Skin epidermis (tissue), 12 donors: ENCODE data around the gene PRELID1.
A peak's percentile ranks its signal among the peaks of the same experiment; 100 is the strongest.
"Not testable (repeated sequence)": the region's sequence is repeated elsewhere in the genome, so short reads cannot be mapped to it uniquely, and the experiment has no call there.

Experiments
- H3K27ac ChIP-seq, 21 experiments: fragments of 200-600 bp; sonication (generic) in 11 of 21; one replicate each; pipeline ENCODE4 v1.5.0; 2020; ENCODE audit warnings: mild to moderate bottlenecking in 3 of 21, inconsistent platforms in 2 of 21, moderate library complexity in 2 of 21
- H3K4me3 ChIP-seq, 7 experiments: fragments of 200-600 bp; sonication (generic) in 2 of 7; one replicate each; pipeline ENCODE4 v1.5.0; 2020; ENCODE audit warnings: inconsistent platforms in 2 of 7, mild to moderate bottlenecking in 2 of 7, moderate library complexity in 1 of 7

The PRELID1 gene

GRCh38 chr5:177303121-177303924, at the start of gene PRELID1, which contains the start of gene RAB24:
PRELID1 (plus strand) TSS chr5:177303799; CDS start chr5:177303986, 187 bp downstream.
RAB24 (minus strand) TSS chr5:177303719; CDS start chr5:177303288, 431 bp downstream.
- H3K4me3 ChIP-seq = peak within 1 kb of the TSS; percentile 51 to 90 (median 77)
- H3K27ac ChIP-seq = peak within 1 kb of the TSS; percentile 75 to 98 (median 93)

DNA sequence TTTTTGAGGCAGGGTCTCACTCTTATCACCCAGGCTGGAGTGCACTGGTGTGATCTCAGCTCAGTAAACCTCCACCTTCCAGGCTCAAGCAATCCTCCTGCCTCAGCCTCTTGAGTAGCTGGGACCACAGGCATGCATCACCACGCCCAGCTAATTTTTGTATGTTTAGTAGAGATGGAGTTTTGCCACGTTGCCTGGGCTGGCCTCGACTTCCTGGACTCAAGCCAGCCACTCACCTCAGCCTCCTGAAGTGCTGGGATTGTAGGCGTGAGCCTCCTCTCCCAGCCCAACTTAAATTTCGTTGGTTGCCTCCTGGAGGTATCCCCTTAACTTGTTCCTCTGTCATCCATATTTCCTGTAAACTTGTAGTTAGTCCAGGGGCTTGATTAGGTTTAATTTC, 47.3 kb upstream of the PRELID1 start:
- no peak overlapping the region for H3K4me3 ChIP-seq
- no peak overlapping the region for H3K27ac ChIP-seq

DNA sequence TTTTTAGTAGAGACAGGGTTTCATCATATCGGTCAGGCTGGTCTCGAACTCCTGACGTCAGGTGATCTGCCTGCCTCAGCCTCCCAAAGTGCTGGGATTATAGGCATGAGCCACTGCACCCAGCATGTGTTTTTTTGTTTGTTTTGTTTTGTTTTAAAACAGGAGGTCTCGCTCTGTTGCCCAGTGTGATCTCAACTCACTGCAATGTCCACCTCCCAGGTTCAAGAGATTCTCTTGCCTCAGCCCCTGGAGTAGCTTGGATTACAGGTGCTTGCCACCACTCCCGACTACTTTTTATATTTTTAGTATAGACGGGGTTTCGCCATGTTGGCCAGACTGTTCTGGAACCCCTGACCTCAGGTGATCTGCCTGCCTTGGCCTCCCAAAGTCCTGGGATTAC, 44.9 kb upstream of the PRELID1 start:
- H3K27ac ChIP-seq = not testable (repeated sequence)

GRCh38 chr5:177260961-177261360, 42.6 kb upstream of the PRELID1 start:
- H3K4me3 ChIP-seq = no peak overlapping the region
- no peak overlapping the region for H3K27ac ChIP-seq

More for the DNA sequence above, 44.9 kb upstream of the PRELID1 start:
- not testable (repeated sequence) for H3K4me3 ChIP-seq

GRCh38 chr5:177261510-177261909, 42.1 kb upstream of the PRELID1 start:
- H3K4me3 ChIP-seq = no peak overlapping the region
- no peak overlapping the region for H3K27ac ChIP-seq

- no peak overlapping the region for H3K27ac ChIP-seq
- no peak overlapping the region for H3K4me3 ChIP-seq
Measured at GRCh38 chr5:177264178-177264577, 39.4 kb upstream of the PRELID1 start.

DNA sequence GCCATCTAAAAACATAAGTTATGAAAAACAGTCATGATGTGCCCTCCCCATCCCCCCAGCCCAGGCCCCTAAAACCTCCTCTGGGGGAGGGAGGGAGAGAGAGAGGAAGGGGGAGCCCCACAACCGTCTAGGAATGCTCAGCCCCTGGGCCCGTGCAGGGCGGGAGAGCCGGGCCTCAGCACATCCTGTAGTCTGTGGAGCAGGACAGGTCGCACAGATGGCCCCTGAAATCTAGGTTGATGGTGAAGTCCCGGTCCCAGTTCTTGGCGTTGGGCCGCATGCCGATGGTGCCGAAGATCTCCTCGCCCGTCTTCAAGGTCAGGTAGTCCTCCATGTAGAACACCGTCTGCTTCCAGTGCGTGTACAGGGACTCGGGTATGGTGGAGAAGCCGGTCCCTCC, 38.2 kb upstream of the PRELID1 start:
- H3K4me3 ChIP-seq = no peak overlapping the region
- H3K27ac ChIP-seq = no peak overlapping the region

DNA sequence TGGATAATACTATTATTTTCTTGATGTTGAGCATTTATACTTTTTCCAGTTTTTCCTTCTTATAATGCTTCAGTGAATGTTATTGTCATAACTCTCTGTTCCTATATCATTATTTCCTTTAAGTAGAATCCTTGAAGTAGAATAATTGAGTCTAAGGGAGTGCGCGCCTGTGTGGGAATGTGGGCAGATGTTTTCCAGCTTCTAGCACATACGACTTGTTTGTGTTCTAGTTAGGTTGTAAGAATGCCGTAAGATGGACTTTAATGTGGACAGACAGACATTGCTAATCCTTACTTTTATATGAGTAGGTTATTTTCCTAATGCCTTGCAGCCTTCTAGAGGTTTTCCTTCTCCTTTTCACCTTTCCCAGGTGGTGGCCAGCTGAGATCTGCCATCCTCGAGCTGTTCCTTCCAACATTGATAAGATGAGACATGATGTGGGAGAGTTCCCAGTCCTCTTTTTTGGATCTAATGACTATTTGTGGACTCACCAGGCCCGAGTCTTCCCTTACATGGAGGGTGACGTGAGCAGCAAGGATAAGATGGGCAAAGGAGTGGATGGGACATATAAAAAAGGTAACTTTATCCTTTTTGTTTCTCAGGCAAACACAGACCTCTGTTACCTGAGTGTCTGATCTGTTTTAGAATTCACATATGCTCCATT, 34.2 kb upstream of the PRELID1 start:
- no peak overlapping the region for H3K4me3 ChIP-seq
- no peak overlapping the region for H3K27ac ChIP-seq

- Histone ChIP-seq H3K4me3 (no peak overlapping the region), H3K27ac (peak overlapping the region in 1 of 21 experiments; percentile 16)
Measured at GRCh38 chr5:177269976-177270375, 33.6 kb upstream of the PRELID1 start.

DNA sequence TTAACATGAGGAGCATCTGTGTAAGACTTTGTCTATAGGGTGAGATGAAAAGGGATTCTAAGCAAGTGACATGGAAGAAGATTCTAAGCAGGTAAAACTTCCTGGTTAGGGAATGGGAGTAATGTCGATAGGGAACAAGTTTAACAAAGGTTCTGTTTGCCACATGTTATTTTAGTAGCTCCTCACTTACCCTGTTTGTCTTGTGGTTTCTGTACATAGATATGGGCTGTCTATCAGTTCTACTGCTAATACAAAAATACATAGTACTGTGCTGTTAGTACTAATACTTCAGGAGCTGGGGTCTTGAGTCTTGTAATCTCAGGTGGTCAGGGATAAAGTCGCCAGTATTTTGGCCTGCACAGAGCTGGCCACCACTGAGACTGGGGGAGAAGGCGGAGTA, 32.9 kb upstream of the PRELID1 start:
- H3K27ac ChIP-seq = peak overlapping the region in 3 of 21 experiments; percentile 4 to 46 (median 16)
- no peak overlapping the region for H3K4me3 ChIP-seq

DNA sequence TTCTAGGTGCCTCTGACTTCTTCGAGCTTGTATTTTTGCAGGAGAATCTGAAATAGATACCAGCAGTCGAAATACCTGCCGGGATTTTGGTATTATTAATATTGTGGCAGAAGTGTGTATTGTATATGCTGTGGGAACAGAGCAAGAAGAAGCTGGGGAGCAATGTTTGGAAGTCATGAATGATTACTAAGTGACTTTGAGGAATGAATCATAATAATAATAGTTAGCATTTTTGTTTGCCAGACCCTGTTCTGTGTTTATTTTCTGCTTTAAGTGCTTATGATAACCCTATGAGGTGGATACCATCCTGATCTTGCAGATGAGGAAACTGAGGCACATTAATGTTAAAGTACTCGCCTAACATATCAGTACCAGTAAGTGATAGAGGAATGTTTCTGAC, 32.5 kb upstream of the PRELID1 start:
- H3K27ac ChIP-seq = peak overlapping the region in 2 of 21 experiments; percentile 4 to 46

DNA sequence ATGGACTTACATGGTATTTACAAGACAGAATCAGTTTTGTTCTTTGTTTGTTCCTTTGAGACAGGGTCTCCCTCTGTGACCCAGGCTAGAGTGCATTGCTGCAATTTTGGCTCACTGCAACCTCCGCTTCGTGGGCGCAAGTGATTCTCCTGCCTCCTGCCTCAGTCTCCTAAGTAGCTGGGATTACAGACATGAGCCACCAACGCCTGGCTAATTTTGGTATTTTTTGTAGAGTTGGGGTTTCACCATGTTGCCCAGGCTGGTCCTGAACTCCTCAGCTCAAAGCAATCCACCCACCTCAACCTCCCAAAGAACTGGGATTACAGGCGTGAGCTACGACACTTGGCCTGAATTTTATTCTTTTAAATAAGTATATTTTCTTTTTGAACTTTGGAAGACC, 27.7 kb upstream of the PRELID1 start:
- no peak overlapping the region for H3K27ac ChIP-seq
- H3K4me3 ChIP-seq = no peak overlapping the region

More for the DNA sequence above, 32.5 kb upstream of the PRELID1 start:
- H3K4me3 ChIP-seq = no peak overlapping the region

- no peak overlapping the region for H3K27ac ChIP-seq
- no peak overlapping the region for H3K4me3 ChIP-seq
Measured at GRCh38 chr5:177276886-177277285, 26.7 kb upstream of the PRELID1 start.

GRCh38 chr5:177288191-177288590, 15.4 kb upstream of the PRELID1 start:
- H3K4me3 ChIP-seq = no peak overlapping the region

DNA sequence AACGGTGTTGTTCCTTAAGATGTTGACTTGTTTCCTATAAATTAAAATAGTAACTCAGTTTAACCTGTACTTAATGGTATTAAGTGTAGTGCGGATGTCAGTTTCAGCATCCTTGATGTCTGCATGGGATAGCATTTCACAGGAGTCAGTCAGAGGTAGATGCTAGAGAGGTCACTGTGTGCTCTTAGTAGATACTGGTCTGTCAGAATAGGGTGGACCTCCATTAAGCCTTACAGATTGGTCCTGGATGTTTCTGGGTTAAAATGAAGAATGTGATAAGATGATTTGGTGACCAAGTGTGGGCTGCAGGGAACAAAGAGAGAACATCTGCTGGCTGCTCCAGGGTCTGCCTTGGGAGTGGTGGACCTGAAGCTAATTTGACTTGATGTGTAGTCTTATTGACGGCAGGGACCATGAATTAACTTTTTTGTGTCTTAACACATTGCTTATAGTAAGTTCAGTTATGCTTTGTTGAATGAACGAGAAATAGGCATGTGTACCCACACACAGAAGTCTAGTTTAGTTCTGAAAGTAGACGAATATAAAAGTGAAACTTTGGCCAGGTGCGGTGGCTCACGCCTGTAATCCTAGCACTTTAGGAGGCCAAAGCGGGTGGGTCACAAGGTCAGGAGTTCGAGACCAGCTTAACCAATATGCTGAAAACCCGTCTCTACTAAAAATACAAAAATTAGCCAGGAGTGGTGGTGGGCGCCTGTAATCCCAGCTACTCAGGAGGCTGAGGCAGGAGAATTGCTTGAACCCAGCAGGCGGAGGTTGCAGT, 12.6 kb upstream of the PRELID1 start:
- Histone ChIP-seq H3K27ac (no peak overlapping the region), H3K4me3 (no peak overlapping the region)

More at GRCh38 chr5:177288191-177288590, 15.4 kb upstream of the PRELID1 start:
- no peak overlapping the region for H3K27ac ChIP-seq

- H3K27ac ChIP-seq = no peak overlapping the region
- H3K4me3 ChIP-seq = no peak overlapping the region
Measured at GRCh38 chr5:177291735-177292134, 11.9 kb upstream of the PRELID1 start.

- no peak overlapping the region for H3K4me3 ChIP-seq
- no peak overlapping the region for H3K27ac ChIP-seq
Measured at GRCh38 chr5:177293819-177294581, 9.6 kb upstream of the PRELID1 start.

DNA sequence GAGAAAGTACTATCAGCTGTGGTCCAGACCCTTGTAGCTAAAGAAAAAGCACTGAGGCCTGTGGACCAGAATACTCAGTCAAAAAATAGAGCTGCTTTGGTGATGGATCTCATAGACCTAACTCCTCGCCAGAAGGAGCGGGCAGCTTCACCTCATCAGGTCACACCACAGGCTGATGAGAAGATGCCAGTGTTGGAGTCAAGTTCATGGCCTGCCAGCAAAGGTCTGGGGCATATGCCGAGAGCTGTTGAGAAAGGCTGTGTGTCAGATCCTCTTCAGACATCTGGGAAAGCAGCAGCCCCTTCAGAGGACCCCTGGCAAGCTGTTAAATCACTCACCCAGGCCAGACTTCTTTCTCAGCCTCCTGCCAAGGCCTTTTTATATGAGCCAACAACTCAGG, 9.0 kb upstream of the PRELID1 start:
- H3K4me3 ChIP-seq = no peak overlapping the region

DNA sequence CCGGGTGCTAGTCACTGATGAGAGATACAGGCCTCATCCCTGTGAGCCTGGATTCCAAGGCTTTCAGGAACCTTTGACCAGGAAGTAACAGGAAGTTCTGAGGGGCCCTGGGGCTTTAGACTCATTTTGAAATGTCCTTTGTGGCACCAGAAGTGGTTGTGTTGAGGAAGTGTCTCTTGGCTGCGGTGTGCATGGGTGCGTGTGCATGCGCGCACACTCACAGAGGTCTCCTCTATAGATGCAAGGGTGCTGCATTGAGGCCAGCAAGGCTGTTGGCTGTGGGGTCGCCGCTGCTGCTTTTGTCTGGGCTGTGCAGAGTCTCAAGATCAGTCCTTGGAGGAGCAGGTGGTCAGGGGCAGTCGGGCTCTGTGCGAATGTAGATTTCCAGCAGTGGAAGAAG, 7.7 kb upstream of the PRELID1 start:
- Histone ChIP-seq H3K4me3 (no peak overlapping the region), H3K27ac (peak overlapping the region in 8 of 21 experiments; percentile 7 to 61 (median 29))

More for the DNA sequence above, 9.0 kb upstream of the PRELID1 start:
- no peak overlapping the region for H3K27ac ChIP-seq
